GM18870 (cell line): ENCODE data around the gene CNPY1.

ENCODE experiments used
- ATAC-seq: cut with Tn5 transposase; IDR thresholded peaks from one replicate; pipeline ENCODE4 v1.9.1; 2021; ENCODE audit warnings: moderate library complexity; ENCODE audit not compliant: unreplicated experiment

Gene CNPY1

DNA sequence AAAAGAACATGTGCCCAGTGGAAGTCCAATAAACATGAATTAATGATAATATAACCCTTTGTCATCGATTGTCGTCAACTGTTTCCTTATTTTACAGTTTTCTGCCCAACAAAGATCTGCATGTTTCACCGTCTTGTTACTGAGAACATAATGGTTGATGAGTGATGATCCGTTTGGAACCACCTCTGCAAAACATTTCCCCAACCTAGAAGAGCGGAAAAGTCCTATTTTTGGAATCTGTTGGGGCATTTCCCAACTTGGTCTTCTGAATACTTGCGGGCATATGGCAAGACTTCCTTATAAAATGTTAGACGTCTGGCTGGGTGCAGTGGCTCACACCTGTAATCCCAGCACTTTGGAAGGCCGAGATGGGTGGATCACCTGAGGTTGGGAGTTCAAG lies 32.1 kb downstream of the CNPY1 start:
- no peak for ATAC-seq

DNA sequence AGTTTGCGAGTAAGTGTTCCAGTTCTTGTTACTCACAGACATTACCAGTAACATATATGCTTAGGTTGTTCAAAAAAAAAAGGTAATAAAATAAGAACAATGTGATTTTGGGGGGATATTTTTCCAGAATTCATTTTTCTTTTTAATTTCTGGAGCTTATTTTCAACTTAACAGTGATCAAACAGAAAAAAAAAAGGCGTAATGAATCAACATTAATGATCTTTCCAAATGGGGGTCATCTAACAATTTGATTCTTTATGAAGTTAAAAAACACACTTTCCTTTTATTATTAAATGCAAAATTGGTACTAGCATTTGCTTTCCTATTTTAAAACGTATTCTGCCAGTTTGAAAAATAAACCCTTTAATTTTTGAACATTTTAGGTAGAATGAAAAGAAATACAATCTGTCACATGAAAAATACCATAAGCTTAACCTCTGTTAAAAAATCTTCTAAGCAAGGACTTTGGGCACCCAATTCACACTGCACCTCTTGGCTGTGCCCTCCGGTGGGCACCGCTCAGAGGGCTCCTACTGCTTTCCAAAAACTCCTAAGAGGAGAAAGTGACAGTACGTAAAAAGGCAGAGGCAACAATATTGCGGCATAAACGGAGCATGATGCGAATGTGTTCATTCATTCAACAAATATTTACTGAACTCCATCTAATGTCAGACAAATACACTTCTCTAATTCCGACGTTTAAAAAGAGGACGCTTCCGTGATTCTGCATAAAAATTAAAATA lies 32.6 kb downstream of the CNPY1 start:
- ATAC-seq: no peak

DNA sequence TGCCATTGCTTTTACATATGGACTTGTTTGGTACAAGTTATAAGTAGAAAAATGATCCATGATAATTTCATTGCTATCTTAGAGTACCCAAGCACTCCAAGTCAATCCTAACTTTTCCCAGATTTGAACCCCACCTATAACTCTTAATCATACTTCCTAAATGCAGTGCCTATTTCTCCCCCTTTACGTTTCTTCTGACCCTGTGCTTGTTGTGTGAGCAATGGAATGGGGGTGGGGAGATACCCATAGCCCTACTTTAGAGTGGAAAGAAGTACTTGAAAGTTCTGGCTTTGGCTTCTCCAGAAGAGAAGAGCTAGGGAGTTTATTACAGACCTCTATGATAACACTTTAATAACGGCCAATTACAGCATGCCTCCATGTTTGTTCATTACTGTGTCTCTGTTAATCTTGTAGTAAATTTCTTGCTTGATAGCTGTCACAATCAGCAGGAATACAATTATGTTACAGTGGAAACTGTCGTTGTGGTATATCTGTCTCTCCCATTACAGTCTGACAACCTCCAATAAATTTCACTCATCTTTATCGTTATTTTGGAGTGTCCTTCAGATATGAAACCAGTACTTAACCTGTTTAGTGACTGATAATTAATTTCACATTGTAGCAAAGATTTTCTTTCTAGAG lies 34.0 kb downstream of the CNPY1 start:
- ATAC-seq: no peak

DNA sequence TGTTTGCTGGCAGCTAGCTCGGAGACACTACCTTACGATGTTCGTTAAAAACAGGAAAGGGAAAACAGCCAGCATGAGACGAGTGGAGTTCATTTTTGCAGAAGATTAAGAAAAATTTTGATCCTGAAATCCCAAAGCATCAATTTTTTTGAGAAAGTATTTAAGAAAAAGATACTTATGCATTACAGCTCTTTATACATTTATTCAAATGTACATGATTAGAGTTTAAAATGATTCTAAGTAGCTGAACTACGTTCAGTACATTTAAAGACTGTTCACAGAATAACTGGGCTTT lies 34.7 kb downstream of the CNPY1 start:
- no peak for ATAC-seq

DNA sequence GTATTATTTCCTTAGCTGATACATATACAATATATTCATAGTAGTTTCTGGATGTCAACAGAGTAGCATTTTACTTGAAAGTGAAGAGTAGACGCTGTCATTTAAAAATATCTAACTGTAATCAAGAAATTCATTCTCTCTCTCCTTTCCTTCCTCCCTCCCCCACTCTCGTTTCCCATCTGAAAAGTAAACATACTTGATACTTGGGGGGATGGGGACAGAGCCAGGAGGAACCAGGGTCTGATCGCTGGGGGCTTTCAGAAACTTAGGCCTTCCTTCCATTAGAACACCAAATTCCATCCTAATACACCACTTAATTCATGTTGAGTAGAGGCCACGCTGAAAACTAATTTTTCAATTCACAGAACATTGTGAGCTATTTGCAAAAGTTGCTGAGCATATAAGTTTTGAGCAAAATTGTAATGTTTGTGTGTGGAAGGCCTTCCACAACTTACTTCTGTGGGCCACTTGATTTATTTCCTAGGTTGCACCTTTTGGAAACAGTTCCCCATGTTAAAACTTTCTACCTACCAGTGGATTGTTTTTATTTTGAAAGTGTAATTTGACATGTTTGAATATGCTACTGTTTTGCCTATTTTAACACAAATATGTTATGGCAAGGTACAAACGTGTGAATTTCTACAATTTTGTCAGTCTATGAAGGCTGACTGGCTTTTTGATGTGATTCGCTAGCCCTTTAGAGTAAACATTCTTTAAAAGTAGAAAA lies 35.2 kb downstream of the CNPY1 start:
- no peak for ATAC-seq

DNA sequence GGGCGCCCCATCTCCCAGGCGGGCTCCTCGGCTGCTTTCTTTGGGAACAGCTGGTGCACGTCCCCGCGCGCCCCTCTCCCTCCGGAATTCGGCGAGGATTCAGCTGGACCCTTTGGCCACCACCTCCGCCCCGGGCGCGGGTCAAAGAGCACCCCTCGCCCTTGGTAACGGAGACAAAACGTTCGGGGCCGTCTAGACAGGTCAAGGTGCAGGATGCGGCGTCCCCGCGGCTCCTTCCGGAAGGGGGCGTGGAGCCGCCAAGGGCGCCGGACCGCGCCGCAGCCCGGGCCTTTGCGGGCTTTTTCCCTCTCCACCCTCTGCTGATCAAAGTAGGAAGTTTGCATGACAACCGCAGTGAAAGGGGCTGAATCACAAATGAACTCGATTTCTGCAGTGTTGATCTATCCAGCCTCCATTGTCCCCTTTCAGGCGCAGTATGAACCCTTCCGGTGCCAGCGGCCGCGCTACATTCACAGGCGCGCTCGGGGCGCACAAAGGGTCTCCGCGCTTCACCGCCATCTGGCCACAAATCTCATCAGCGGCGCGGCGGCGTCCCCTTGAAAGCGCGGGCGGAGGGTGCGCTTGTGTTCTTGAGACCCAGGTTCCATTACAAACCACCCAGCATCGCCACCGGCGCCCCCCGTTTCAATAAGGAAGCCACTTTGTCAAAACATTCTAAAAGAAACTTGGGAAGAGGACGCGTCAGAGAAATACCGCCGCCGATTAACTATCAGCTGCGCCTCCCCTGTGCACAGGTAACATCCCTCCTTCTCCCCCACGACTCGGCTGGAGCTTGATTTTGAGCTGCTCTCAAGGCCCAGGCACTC lies 36.4 kb downstream of the CNPY1 start:
- ATAC-seq: no peak

DNA sequence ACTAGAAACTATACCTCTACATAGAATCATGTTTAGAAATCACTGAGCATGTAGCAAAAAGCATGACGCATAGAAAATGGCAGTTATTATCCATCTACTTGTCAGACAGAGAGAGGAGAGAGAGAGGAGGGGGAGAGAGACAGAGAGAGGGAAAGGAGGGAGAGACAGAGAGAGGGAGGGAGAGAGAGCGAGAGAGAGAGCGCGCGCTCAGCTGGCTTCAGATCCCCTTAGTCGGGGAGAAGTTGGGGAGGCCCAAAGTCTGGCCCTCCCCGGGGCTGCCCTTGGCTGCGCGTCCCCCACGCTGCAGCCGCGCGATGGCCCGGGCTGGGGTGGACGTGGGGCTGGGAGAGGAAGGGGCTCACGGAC lies 37.0 kb downstream of the CNPY1 start:
- no peak for ATAC-seq

DNA sequence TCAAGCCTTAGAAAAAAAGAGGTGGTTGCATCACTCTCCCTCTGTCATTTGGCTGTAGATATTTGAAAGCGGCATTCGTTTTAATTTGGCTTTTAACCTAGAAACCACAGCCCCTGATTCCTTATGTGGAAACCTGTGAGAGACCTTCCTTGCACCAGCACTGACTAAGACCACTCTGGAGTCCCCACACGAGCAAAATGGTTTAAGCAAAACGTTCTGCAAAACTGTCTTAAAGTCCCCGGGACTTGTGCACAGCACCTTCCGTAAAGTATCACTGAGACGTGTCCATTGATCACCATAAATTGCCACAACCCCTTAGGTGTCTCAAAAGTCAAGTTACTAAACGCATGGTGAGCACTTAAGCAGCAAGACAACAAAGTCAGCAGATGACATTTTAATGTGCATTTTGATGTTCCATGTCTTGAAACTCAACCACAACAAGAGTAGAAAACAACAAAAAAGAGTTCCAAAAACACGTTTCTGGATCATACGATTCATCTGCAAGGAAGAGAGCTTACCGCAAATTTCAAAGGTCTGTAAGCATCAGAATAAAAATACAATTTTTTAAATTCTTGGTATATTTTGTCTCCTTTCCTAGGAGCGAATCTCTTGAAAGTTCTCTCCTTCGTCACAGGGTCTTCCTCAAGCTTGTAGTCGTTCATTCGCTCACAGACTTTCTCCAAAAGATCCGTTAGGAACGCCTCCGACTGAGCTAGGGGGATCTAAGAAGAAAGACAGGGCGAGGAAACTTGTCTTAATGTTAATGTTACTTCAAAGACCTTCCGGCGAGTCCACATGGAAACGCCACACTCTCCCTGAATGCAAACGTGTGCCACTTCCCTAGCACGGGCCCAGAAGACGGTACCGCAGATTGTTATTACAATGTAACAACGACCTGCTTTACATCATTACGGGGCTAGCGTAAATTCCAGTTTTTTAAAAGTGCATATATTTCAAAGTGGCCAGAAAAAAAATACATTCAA lies 37.7 kb downstream of the CNPY1 start:
- ATAC-seq: no peak

DNA sequence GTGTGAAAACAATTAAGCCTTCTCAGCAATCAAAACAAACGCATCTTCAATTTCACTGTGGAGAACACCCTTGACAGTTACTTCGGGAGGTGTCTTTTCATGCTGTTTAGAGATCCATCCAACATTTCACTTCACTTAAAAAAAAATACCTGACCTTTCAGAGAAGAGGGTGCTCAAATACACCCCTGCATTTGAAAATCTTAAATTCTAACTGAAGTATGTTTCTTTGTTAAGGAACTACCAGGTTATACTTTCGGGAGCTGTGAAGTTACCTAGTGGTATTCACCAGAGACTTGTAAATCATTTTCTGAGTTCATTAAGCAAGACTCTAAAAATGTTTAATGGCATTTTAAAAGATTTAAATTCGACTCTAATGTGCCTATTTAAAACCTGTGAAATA lies 38.8 kb downstream of the CNPY1 start:
- ATAC-seq: no peak

DNA sequence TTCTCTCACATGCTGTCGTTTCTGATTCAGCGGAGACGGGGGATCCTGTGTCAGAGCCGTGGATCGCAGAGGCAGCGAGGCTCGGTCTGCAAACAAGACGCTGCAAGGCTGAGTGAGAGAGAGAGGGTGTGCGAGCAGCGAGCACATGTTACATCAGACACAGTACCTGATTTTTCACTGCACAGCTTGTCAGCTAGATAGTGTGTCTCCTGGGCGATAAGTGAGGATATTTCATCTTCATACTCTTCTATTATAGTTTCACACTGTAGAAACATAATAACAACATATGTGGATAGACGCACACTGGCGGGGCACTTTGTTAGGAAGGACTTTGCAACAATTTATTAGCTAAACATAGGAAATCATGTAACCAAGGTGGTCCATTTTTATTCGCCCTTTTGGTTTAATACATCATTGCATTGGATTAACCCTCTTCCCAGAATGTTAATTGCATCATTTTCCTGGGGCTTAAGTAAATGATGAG lies 39.5 kb downstream of the CNPY1 start:
- ATAC-seq: no peak

DNA sequence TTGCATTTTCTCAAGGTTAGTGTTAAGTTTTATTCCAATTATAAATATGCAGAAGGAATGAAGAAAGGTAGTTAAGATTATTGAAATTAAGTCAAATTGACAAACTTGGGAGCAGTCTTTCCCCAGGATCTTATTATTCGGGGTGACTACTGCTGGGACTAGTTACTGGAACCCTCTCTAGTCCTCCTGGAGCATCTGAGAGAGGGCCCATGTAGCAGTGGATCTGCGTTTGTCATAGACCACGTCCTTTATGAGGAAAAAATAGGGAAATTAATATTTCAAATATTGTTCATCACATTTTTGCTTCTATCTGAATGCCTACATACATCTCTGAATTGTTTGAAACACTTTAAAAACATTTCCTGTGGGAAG lies 41.0 kb downstream of the CNPY1 start:
- no peak for ATAC-seq

DNA sequence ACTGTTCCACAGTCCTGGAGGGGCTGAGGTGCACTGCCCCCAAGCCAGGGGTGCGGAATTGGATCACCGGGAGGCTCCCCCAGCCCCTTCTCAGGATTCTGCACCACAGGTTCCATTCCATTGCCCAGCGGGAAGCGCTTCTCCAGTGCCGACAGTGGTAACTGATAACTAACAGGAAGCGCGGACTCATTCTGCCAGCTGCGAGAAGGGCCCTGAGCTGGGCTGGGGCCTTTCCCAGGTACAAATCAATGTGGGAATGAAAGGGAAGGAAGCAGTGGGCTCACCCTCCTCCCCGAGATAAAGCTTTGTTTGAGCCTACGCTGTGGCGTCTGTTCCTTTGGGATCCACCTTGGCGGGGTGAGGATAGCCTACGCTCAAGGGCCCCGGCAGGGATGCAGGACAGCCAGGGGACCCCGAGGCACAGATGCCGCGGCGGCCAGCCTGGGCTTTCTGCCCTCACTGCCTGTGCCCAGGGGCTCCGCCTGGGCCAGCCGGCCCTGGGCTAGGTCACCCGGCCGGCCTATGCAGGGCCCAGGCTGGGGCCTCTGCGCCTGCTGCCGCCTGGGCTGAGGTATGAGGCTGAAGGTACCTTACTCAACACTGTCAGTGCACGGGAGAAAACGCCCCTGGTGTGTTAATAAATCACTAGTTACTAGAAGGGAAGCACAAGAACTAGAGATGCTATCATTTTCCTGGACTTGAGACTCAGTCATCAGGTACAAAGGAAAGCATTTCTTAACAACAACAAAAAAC lies 49.0 kb downstream of the CNPY1 start:
- ATAC-seq: no peak

DNA sequence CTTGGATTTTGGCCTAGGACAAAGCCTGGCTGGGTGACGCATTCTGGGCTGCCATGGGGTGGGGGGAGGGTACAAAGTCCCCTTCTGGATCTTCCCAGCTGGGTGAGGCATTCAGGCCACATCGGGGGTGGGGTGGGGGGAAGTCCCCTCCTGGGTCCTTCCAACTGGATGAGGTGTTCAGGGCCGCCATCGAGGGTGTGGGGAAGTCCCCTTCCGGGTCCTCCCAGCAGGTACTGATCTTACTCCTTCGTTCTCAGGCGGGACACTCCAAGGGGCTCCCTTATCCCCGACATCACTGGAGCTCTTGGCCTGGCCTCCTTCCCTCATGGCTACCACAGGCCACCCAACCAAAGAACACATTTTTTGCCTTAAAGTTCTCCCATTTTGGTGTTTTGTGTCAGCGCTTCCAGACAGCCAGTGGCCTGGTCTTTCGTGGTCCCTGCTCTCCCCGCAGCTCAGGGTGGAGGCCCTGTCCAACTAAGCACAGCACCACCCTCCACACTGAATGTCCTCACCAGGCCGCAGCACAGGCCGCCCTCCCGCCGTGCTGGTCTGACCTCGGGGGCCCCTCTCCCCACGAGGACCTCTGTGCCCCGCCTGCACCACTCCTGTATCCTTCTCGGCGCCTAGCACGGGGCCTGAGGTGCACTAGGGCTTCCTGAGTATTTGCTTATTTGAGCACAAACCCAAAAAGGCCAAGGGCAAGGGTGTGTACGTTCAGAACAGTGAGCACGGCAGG lies 49.9 kb downstream of the CNPY1 start:
- no peak for ATAC-seq

DNA sequence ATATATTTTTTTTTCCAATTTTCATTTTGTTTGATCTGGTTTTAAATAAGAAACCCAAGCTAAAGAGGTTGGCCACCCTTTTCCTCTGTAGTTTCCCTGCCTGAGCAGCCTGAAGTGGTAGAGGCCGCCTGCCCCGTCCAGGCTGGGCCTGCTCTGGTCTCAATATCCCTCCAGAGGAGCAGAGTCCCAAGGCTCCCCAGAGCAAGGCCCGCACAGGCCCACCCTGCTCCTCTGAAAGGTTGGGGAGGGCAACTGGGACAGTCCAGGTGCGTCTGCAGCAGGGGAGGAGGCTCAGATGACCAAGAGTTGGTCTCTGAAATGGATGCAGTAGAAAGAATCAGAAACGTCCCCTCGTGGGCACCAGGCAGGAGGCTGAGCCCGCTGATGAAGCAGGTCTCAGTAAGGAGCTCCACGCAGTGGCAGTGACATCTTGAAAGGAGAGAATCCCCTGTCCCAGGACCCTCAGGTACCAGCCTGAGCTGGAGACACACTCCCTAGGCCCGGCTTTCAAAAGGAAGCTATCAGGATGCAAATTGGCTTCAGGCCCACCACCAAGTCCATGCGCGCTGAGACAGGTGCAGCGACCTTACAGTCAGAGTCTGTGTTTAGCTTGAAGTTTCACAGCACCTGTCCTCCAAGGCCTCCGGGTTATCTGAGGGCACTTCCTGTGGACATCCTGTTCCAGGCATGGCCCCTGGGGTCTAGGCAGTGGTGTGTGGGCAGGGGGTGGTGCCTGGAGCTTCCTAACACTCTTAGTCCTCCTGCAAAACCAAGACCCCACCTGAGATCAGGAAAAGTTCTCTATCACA lies 50.7 kb downstream of the CNPY1 start:
- ATAC-seq: no peak

DNA sequence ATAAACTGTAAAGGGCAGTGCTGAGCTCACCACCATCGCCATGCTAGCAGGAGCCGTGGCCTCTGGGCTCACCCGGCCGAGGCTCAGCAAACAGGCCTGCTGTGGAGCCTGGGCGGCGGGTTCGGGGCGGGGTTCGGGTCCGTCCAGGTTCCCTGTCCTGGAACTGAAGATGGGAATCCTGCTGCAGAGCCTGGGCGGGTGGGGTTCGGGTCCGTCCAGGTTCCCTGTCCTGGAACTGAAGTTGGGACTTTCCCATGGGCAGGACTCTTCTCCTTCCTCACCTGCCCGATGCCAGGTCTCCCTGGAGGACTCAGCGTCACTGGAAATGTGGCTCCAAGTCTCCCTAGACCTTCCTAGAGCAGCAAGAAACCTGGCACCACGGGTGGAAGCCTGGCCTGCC lies 51.8 kb downstream of the CNPY1 start:
- ATAC-seq: no peak

DNA sequence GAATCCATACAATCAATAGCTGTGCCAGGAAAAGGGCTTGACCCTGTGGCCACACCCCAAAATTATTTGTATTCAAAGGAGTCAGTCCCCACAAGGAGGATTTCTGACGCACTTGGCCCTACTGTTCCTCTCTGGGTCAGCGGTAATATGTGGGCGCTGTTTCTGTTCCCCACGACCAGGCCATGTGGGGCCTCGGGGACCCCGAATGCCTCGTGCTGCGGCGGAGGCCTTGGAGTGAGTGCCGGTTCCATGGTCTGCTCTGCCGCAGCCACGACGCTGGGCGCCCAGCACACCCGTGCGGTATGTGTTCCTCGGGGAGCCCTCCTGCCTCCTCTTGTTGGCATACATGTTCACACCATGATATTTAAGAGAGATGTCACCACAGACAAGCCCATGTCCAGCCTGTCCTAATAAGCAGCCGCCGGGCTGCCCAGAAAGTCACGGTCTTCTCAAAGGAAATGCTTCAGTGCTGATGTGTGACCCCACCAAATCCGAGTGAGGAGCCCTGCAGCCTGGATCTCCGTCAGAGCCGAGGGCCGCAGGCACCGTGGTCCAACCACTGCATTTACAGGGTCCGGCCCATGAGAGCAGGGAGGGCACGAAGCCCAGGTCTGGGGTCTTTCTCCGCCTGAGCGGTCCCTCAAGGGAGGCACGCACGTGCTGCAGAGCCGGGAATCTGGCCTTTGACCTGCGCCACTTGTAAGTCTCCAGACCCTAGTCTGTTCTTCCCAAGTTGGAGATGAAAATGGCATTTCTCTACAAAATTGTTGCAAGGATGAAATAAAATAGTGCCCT lies 52.4 kb downstream of the CNPY1 start:
- no peak for ATAC-seq

DNA sequence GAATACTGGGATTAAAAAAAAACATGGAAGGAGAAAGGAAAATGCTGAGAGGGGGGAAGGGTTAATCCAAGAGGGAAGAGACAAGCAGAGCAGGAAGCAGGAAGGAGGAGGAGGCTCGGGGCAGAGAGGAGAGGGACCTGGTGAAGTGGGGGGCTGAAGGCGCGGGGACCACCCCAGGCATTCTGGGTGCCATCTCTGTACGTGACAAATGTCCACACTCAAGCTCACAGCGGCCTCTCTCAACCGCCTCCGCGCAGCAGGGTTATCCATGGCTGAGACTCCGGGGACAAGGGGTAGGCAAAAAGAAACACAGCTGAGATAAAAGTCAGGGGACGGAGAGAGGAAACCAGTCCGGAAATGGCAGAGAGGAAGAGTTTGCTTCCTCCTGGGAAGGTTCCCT lies 54.5 kb downstream of the CNPY1 start:
- no peak for ATAC-seq
